Measurements from ENCODE around the gene ARPC2. TPM values are rescaled to one million over a fixed set of nuclear protein-coding genes. Genes with fewer than 3 reads are reported as not detected.
A peak's percentile ranks its signal among the peaks of the same experiment; 100 is the strongest.

Gene ARPC2
- total RNA-seq, 2 donors from 2014 or later: 243 to 247 TPM

DNA sequence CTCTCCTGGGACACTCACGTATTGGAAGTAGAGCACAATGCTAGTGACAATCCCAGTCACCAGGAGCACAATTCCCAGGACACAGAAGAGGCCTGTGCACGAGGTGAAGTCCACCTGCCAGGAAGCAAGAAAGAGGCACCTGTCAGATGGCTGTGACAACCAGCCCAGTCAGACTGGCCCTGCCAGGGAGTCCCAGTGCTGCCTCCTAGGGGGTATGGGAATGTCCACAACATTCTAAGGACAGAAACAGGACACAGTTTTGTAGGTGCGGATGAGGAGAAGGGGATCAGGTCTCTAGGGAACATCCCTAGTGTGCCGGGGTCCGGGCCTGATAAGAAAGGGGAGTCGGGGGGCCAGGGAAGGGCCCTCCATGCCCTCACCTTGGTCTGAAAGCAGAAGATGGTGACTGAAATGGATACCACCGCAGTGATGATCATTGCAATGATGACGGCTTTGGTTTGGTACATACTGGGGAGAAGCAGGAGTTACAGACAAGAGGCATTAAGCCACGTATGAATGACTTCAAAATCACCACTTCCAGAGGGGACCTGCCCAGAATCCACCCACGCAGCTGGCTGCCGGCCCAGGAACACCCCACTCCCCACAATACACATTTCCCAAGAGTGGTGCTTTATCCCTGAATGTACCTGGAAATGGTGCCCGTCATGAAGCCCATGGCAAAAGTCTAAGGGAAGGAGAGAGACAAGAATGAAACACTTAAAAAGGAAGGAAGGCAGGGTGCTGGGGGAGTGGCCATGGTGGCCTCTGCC is 60.2 kb downstream of the ARPC2 start:
- WGBS, 2 experiments (ENCODE audit: insufficient coverage in 1 of 2, insufficient read length in 1 of 2): 93 to 96% methylated on average over 10 to 12 of the region's 12 CpGs

GRCh38 chr2:218277921-218278320 is 60.9 kb downstream of the ARPC2 start:
- Histone ChIP-seq H3K9me3 (ENCODE audit: control insufficient read depth, low read length) (no peaks in the 10 kb centered on the region), H3K4me3 (ENCODE audit: low read length) (no peak overlapping the region), H3K36me3 (ENCODE audit: control insufficient read depth, insufficient read depth, low read length) (peaks cover 52% of the 10 kb centered on the region), H3K4me1 (ENCODE audit: control insufficient read depth, insufficient read depth, low read length) (peaks cover under 1% of the 10 kb centered on the region), H3K27me3 (ENCODE audit: control insufficient read depth, insufficient read depth, low read length, poor library complexity, severe bottlenecking) (no peaks in the 10 kb centered on the region), H3K27ac (ENCODE audit: low read depth, low read length) (no peak overlapping the region), H3K9ac (ENCODE audit: extremely low read depth, low read length, poor library complexity, severe bottlenecking) (no peak overlapping the region)
- Mint-ChIP-seq H3K27me3 (ENCODE audit: insufficient read depth) (no peaks in the 10 kb centered on the region), H3K9me3 (no peaks in the 10 kb centered on the region), H3K36me3 (ENCODE audit: low read depth) (peaks cover 48% of the 10 kb centered on the region), H3K27ac (no peak overlapping the region), H3K4me1 (no peaks in the 10 kb centered on the region), H3K4me3 (no peak overlapping the region)
- 86 to 96% methylated on average over 6 to 7 of the region's 7 CpGs for WGBS, 2 experiments (ENCODE audit: insufficient coverage in 1 of 2, insufficient read length in 1 of 2)
- no peak for TF ChIP-seq CTCF (conservative IDR thresholded peaks at IDR 0.05)
- DNase-seq: no peak

More for the DNA sequence above, 60.2 kb downstream of the ARPC2 start:
- no peak overlapping the region for H3K9ac ChIP-seq (ENCODE audit: extremely low read depth, low read length, poor library complexity, severe bottlenecking)
- H3K27me3 Mint-ChIP-seq (ENCODE audit: insufficient read depth): no peaks in the 10 kb centered on the region
- H3K4me1 ChIP-seq (ENCODE audit: control insufficient read depth, insufficient read depth, low read length): peaks cover 3% of the 10 kb centered on the region
- no peak for DNase-seq
- no peak overlapping the region for H3K4me3 Mint-ChIP-seq
- no peak overlapping the region for H3K27ac ChIP-seq (ENCODE audit: low read depth, low read length)
- H3K36me3 Mint-ChIP-seq (ENCODE audit: low read depth): peaks cover 48% of the 10 kb centered on the region
- no peaks in the 10 kb centered on the region for H3K9me3 Mint-ChIP-seq
- H3K27me3 ChIP-seq (ENCODE audit: control insufficient read depth, insufficient read depth, low read length, poor library complexity, severe bottlenecking): no peaks in the 10 kb centered on the region
- peak; percentile 49 for TF ChIP-seq CTCF (conservative IDR thresholded peaks at IDR 0.05)
- H3K27ac Mint-ChIP-seq: peak overlapping the region; percentile 9
- H3K36me3 ChIP-seq (ENCODE audit: control insufficient read depth, insufficient read depth, low read length): peaks cover 52% of the 10 kb centered on the region
- no peak overlapping the region for H3K4me3 ChIP-seq (ENCODE audit: low read length)
- no peaks in the 10 kb centered on the region for H3K9me3 ChIP-seq (ENCODE audit: control insufficient read depth, low read length)
- H3K4me1 Mint-ChIP-seq: peaks cover under 1% of the 10 kb centered on the region

DNA sequence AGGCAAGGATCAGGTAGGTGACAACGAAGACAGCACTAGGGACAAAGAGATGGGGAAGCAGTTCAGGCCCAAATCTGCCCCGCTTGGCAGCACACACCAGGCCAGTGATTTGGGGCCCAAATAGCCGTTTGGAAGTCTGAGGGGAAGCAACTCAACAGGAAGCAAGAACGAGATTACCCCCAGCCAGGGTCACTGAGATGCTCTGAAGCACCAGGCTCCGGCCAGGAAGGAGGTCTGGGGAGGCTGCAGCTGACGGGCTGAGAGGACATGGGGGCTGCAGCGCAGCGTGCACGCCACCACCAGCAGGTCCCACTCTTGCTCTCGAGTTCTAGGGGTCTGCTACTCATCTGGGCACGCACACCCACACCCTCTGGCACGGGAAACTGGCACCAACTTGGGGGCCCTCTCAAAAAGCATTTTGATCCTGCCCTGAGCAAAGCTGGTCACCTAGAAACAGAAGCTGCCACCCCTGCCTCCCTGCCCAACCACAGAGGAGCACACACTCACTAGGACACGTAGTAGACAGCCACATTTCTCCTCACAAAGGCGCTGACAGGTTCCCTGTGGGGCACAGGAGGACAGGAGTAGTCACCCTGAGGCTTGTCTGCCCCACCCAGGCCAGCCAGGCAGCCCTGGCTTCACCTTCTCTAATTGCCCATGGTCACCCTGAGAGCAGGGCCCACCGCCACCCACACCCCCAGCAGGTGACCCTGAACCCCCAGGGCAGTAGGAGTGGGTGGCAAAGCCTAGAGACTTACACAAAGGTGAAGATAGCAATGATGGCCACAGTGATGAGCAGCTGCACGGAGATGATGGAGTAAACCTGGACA is 61.8 kb downstream of the ARPC2 start:
- no peaks in the 10 kb centered on the region for H3K9me3 Mint-ChIP-seq
- Histone ChIP-seq H3K4me1 (ENCODE audit: control insufficient read depth, insufficient read depth, low read length) (no peaks in the 10 kb centered on the region), H3K27ac (ENCODE audit: low read depth, low read length) (no peak overlapping the region), H3K27me3 (ENCODE audit: control insufficient read depth, insufficient read depth, low read length, poor library complexity, severe bottlenecking) (no peaks in the 10 kb centered on the region), H3K36me3 (ENCODE audit: control insufficient read depth, insufficient read depth, low read length) (peaks cover 50% of the 10 kb centered on the region), H3K9ac (ENCODE audit: extremely low read depth, low read length, poor library complexity, severe bottlenecking) (no peak overlapping the region), H3K4me3 (ENCODE audit: low read length) (no peak overlapping the region), H3K9me3 (ENCODE audit: control insufficient read depth, low read length) (no peaks in the 10 kb centered on the region)
- no peak for TF ChIP-seq CTCF (conservative IDR thresholded peaks at IDR 0.05)
- H3K4me1 Mint-ChIP-seq: no peaks in the 10 kb centered on the region
- no peak for DNase-seq
- no peaks in the 10 kb centered on the region for H3K27me3 Mint-ChIP-seq (ENCODE audit: insufficient read depth)
- WGBS, 2 experiments (ENCODE audit: insufficient coverage in 1 of 2, insufficient read length in 1 of 2): 90 to 92% methylated on average over 16 of the region's 16 CpGs
- peaks cover 47% of the 10 kb centered on the region for H3K36me3 Mint-ChIP-seq (ENCODE audit: low read depth)
- H3K4me3 Mint-ChIP-seq: no peak overlapping the region
- no peak overlapping the region for H3K27ac Mint-ChIP-seq

Measured in endodermal cell (in vitro differentiated cells).